ENCODE measurements around the gene IZUMO1R.

Gene IZUMO1R

GRCh38 chr11:94281324-94281723, 23.1 kb upstream of the IZUMO1R start:
- DNase-seq (ENCODE audit: low spot score): no peak
- no peak for TF ChIP-seq CTCF (IDR thresholded peaks at IDR 0.05; ENCODE audit: extremely low read depth, missing control alignments)

DNA sequence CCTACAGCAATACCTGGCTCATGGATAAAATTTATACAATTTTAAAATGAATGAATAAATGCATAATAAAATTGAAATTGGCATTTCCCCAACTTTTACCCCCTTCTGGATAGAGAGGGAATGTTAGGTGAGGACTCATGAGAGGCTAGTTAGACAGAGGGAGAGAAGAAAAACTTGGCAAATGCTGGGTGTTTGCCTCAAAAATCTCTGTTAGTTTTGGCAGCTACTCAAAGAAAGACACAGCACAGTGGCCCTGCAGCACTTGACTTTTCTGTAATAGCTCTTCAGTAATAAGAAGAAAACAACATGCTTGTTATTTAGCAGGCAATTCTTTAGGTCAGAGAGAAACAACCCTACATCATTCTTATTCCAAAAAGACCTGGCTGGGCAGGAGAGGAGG, 20.7 kb upstream of the IZUMO1R start:
- TF ChIP-seq CTCF (IDR thresholded peaks at IDR 0.05; ENCODE audit: extremely low read depth, missing control alignments): no peak
- DNase-seq (ENCODE audit: low spot score): no peak

- no peak for TF ChIP-seq CTCF (IDR thresholded peaks at IDR 0.05; ENCODE audit: extremely low read depth, missing control alignments)
- no peak for DNase-seq (ENCODE audit: low spot score)
These were observed 8.8 kb upstream of the IZUMO1R start for GRCh38 chr11:94295534-94295933.

- no peak for TF ChIP-seq CTCF (IDR thresholded peaks at IDR 0.05; ENCODE audit: extremely low read depth, missing control alignments)
- DNase-seq (ENCODE audit: low spot score): no peak
These were observed 6.3 kb upstream of the IZUMO1R start for GRCh38 chr11:94297985-94298576.

DNA sequence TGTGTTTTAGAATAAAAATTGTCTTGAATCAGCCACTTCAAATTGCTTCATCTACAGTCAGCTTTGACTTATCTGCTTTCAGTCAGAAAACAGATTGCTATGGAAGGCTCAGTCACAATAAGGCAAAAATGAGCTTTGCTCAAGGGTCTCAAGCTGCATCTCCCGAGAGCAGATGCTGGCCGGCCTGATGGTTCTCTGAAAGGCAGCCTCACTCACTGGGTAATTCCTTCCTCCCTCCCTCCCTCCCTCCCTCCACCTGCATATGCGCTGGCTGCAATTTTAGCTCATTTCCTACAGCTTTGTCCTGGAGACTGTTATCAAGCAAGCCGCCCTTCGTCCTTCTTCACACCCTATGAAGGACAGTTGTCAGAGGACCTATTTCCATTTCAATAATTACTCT, 1.6 kb upstream of the IZUMO1R start:
- TF ChIP-seq CTCF (IDR thresholded peaks at IDR 0.05; ENCODE audit: extremely low read depth, missing control alignments): no peak

GRCh38 chr11:94305146-94305545, 766 bp downstream of the IZUMO1R start:
- no peak for TF ChIP-seq CTCF (IDR thresholded peaks at IDR 0.05; ENCODE audit: extremely low read depth, missing control alignments)
- no peak for DNase-seq (ENCODE audit: low spot score)

More for the DNA sequence above, 1.6 kb upstream of the IZUMO1R start:
- DNase-seq (ENCODE audit: low spot score): no peak

DNA sequence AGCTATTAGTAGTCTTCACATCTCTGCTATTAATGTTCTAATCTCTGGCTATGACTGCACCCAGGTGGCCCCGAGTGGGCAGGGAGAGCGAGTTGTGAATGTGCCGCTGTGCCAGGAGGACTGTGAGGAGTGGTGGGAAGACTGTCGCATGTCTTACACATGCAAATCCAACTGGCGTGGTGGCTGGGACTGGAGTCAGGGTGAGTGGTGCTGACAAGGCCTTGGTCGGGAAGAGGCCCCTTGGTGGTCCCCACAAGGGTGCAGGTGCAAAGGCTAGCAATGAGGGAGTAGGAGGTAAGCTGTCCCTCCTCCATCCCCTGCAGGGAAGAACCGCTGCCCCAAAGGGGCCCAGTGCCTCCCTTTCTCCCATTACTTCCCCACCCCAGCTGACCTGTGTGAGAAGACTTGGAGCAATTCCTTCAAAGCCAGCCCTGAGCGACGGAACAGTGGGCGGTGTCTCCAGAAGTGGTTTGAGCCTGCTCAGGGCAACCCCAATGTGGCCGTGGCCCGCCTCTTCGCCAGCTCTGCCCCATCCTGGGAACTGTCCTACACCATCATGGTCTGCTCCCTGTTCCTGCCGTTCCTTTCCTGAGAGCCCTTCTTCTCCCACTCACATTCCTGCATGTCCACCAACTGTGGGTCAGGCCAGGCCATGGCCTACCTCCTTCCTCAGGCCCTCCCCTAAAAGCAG, 2.9 kb downstream of the IZUMO1R start:
- DNase-seq (ENCODE audit: low spot score): no peak
- no peak for TF ChIP-seq CTCF (IDR thresholded peaks at IDR 0.05; ENCODE audit: extremely low read depth, missing control alignments)
